Measurements from ENCODE around the gene ARL5B.
A peak's percentile ranks its signal among the peaks of the same experiment; 100 is the strongest.

Gene ARL5B

DNA sequence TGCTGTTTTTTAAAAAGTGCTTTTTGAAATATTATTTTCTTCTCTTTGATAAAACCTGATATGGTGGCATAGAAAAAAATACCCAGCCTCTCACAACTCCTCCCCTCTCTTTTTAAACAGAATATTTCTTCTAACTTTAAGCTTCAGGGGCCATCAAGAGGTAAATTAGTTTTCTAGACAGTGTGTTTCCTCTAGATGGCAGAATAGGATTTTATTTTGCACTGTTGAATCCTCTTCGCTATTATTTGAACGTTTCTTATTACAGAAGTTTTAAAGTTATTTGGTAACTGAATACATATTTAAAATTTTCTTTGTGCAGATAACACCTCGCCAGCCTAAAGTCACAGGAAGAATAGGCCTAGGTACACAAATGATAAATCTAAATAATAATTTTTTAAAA, 30.3 kb downstream of the ARL5B start:
- peak in 1 of 2 experiments; percentile 36 for DNase-seq (ENCODE audit: low read depth in 1 of 2, low spot score in 1 of 2)
- no peak for TF ChIP-seq JUND (IDR thresholded peaks at IDR 0.05; ENCODE audit: low read depth)
- in situ Hi-C loops (cut with HindIII; ENCODE audit: low pct_unique_long_range_greater_than_20kb, low sequenced_read_pairs): no loop called here

DNA sequence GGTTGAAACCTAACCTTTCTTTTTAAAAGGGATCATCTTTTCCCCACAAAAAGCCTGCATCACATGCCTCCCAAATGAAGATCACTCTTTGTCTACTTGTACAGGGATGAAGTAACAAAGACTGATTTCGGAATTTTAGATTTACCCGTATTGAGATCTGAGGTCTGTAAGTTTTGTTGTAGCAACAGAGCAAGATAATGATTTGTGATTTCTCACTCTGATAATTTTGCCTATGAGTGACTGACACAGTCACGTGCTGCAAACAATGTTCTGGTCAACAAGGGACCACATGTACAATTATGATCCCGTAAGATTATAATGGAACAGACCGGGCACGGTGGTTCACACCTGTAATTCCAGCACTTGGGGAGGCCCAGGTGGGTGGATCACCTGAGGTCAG, 31.3 kb downstream of the ARL5B start:
- in situ Hi-C loops (cut with HindIII; ENCODE audit: low pct_unique_long_range_greater_than_20kb, low sequenced_read_pairs): no loop called here
- DNase-seq (ENCODE audit: low read depth in 1 of 2, low spot score in 1 of 2): no peak
- TF ChIP-seq JUND (IDR thresholded peaks at IDR 0.05; ENCODE audit: low read depth): no peak

GRCh38 chr10:18699849-18700840, 40.9 kb downstream of the ARL5B start:
- in situ Hi-C loops (cut with HindIII; ENCODE audit: low pct_unique_long_range_greater_than_20kb, low sequenced_read_pairs): no loop called here
- TF ChIP-seq JUND (IDR thresholded peaks at IDR 0.05; ENCODE audit: low read depth): no peak

GRCh38 chr10:18703521-18703920, 44.3 kb downstream of the ARL5B start:
- no peak for DNase-seq (ENCODE audit: low read depth in 1 of 2, low spot score in 1 of 2)
- TF ChIP-seq JUND (IDR thresholded peaks at IDR 0.05; ENCODE audit: low read depth): no peak
- in situ Hi-C loops (cut with HindIII; ENCODE audit: low pct_unique_long_range_greater_than_20kb, low sequenced_read_pairs): no loop called here

More at GRCh38 chr10:18699849-18700840, 40.9 kb downstream of the ARL5B start:
- no peak for DNase-seq (ENCODE audit: low read depth in 1 of 2, low spot score in 1 of 2)

DNA sequence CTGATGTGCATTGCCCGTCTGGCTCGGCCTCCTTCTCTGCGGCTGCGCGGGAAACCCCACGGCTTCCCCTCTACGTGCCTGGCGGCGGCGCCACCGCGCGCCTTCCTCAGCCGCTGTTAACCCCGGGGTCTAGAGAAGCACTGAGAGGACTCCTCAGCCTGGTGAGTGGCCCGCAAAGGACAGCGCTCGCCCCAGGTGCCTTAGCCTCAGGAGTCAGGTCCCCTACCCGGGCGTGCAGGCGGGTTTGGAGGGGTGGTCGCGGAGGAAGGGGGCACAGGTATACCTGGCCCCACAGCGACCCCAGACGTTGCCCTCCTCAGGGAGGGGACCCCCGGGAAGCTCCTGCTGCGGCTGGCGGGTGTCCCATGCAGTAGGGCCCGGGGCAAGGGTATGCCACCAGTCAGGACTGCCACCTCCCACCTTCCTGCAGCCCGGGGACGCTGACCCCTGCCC, 51.0 kb downstream of the ARL5B start:
- no peak for DNase-seq (ENCODE audit: low read depth in 1 of 2, low spot score in 1 of 2)
- no peak for TF ChIP-seq JUND (IDR thresholded peaks at IDR 0.05; ENCODE audit: low read depth)
- in situ Hi-C loops (cut with HindIII; ENCODE audit: low pct_unique_long_range_greater_than_20kb, low sequenced_read_pairs): no loop called here

DNA sequence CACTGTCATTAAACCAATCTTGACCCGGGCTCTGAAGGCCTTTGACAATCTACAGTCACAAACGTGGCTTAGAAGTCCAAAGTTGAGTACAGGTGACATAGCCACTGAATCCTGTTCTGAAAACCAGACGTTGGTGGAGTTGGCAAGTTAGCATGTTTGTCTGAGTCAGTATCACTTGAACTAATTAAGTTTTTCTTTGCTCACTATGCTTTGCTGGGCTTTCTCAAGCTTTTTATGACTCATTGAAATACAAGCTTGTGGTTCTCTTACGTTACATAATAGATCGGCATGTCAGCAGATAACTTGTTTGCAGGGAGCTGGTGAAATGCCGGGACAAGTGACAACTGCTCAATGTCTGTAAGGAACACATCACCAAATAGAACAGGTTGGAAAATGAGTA, 53.8 kb downstream of the ARL5B start:
- peak in 1 of 2 experiments; percentile 13 for DNase-seq (ENCODE audit: low read depth in 1 of 2, low spot score in 1 of 2)
- no peak for TF ChIP-seq JUND (IDR thresholded peaks at IDR 0.05; ENCODE audit: low read depth)
- in situ Hi-C loops (cut with HindIII; ENCODE audit: low pct_unique_long_range_greater_than_20kb, low sequenced_read_pairs): no loop called here

- TF ChIP-seq JUND (IDR thresholded peaks at IDR 0.05; ENCODE audit: low read depth): no peak
- no peak for DNase-seq (ENCODE audit: low read depth in 1 of 2, low spot score in 1 of 2)
- in situ Hi-C loops (cut with HindIII; ENCODE audit: low pct_unique_long_range_greater_than_20kb, low sequenced_read_pairs): no loop called here
Measured at GRCh38 chr10:18718991-18719390, 59.8 kb downstream of the ARL5B start.

- no peak for TF ChIP-seq JUND (IDR thresholded peaks at IDR 0.05; ENCODE audit: low read depth)
- no peak for DNase-seq (ENCODE audit: low read depth in 1 of 2, low spot score in 1 of 2)
- in situ Hi-C loops (cut with HindIII; ENCODE audit: low pct_unique_long_range_greater_than_20kb, low sequenced_read_pairs): no loop called here
Measured at GRCh38 chr10:18719811-18720210, 60.6 kb downstream of the ARL5B start.

DNA sequence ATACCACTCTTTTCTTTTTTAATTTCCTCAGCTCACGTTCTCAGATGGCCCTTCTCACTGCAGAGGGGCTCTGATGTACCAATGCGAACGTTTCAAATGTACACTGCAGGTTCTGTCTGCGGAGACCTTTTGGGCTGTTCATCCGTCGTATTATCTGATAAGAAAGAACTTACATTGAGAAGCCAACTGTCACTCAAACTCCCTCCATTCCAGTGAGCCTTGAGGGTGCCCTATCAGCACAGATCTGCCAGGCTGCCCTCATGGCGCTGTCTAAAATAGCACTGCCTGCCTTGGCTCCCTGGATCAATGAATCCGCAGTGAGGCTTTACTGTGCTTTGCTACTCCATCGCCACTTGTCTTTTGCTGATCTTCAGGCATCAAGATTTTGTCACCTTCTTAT, 61.8 kb downstream of the ARL5B start:
- no peak for DNase-seq (ENCODE audit: low read depth in 1 of 2, low spot score in 1 of 2)
- in situ Hi-C loops (cut with HindIII; ENCODE audit: low pct_unique_long_range_greater_than_20kb, low sequenced_read_pairs): no loop called here
- TF ChIP-seq JUND (IDR thresholded peaks at IDR 0.05; ENCODE audit: low read depth): no peak

DNA sequence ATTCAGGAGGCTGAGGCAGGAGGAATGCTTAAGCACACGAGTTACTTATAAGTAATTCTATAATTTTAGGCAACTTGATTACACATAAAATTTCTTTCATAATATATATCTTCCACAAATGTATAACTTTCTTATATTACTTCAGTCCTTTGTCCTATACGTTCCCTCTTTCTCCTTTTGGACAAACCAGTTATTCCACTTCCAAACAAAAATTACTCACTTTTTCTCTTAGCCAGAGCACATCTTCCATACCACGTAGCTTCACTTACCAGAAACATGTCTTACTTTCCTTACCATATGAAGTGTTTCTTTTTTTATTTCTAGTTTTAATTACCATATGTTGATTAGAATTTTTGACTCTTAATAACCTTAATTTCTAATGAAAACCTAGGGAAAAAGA, 64.6 kb downstream of the ARL5B start:
- in situ Hi-C loops (cut with HindIII; ENCODE audit: low pct_unique_long_range_greater_than_20kb, low sequenced_read_pairs): no loop called here
- DNase-seq (ENCODE audit: low read depth in 1 of 2, low spot score in 1 of 2): peak in 1 of 2 experiments; percentile 15
- no peak for TF ChIP-seq JUND (IDR thresholded peaks at IDR 0.05; ENCODE audit: low read depth)
